Fibroblast of lung (primary cell): ENCODE measurements around the gene ZBTB37.

Experiments
- EZH2 ChIP-seq: IDR thresholded peaks from 2 replicates; pipeline ENCODE4 v1.5.1; 2012; ENCODE audit warnings: low read length, control low read depth, mild to moderate bottlenecking; ENCODE audit errors: missing control alignments
- TF ChIP-seq, protein P1 (sequence below), 2 donors: IDR thresholded peaks in 1 of 2; conservative IDR thresholded peaks in 1 of 2; 1 replicate in 1 of 2; 2 replicates in 1 of 2; pipeline ENCODE4 v1.5.1; 2011 to 2012; ENCODE audit warnings: low read length in 2 of 2, control low read depth in 1 of 2, inconsistent platforms in 1 of 2, low read depth in 1 of 2, mild to moderate bottlenecking in 1 of 2

DNA sequence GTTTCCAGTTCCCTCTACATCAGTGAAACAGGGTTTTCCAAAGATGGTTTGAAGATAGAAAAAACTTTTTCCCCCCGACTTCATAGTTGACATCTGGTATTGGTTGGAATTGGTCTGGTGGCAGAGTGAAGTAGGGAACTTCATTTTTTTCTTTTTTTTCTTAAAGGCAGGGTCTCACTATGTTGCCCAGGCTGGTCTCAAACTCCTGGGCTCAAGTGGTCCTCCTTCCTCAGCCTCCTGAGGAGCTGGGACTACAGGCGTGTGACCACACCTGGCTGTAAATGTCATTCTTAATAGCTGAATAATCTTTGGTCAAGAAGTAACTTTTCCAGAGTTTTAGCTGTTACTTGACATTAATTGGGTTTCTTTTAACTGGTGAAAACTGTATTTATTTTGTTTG, 21.7 kb downstream of the ZBTB37 start:
- TF ChIP-seq, protein P1, sequence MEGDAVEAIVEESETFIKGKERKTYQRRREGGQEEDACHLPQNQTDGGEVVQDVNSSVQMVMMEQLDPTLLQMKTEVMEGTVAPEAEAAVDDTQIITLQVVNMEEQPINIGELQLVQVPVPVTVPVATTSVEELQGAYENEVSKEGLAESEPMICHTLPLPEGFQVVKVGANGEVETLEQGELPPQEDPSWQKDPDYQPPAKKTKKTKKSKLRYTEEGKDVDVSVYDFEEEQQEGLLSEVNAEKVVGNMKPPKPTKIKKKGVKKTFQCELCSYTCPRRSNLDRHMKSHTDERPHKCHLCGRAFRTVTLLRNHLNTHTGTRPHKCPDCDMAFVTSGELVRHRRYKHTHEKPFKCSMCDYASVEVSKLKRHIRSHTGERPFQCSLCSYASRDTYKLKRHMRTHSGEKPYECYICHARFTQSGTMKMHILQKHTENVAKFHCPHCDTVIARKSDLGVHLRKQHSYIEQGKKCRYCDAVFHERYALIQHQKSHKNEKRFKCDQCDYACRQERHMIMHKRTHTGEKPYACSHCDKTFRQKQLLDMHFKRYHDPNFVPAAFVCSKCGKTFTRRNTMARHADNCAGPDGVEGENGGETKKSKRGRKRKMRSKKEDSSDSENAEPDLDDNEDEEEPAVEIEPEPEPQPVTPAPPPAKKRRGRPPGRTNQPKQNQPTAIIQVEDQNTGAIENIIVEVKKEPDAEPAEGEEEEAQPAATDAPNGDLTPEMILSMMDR (conservative IDR thresholded peaks at IDR 0.05 in 1 of 2, IDR thresholded peaks at IDR 0.05 in 1 of 2; ENCODE audit: low read depth in 1 of 2, low read length in 2 of 2) = no peak
- TF ChIP-seq EZH2 = no peak
